LNCaP clone FGC (cell line): ENCODE results near the gene PAQR4.
"Not testable (repeated sequence)": the region's sequence is repeated elsewhere in the genome, so short reads cannot be mapped to it uniquely, and the experiment has no call there.

Experiments used
- DNase-seq: peaks from one replicate; pipeline ENCODE4 v3.0.0-alpha.2; 2011; ENCODE audit warnings: low read depth
- H3K4me3 ChIP-seq: 2 replicates; pipeline ENCODE4 v1.5.1; 2011; ENCODE audit warnings: mild to moderate bottlenecking, low read depth, low read length, control low read depth
- CTCF ChIP-seq: IDR thresholded peaks from 2 replicates; pipeline ENCODE4 v1.5.1; 2012; ENCODE audit warnings: mild to moderate bottlenecking; ENCODE audit not compliant: control insufficient read depth, insufficient read depth; ENCODE audit errors: extremely low read depth

Gene PAQR4

GRCh38 chr16:2927010-2927646 lies 42.0 kb upstream of the PAQR4 start:
- H3K4me3 ChIP-seq, result no peak overlapping the region
- TF ChIP-seq CTCF, result peak; percentile 98
- peak; percentile 58 for DNase-seq

GRCh38 chr16:2928151-2928550 lies 41.0 kb upstream of the PAQR4 start:
- not testable (repeated sequence) for H3K4me3 ChIP-seq, DNase-seq

GRCh38 chr16:2928796-2929195 lies 40.4 kb upstream of the PAQR4 start:
- TF ChIP-seq CTCF, result no peak
- DNase-seq, result no peak
- no peak overlapping the region for H3K4me3 ChIP-seq

GRCh38 chr16:2929693-2930092 lies 39.5 kb upstream of the PAQR4 start:
- no peak for TF ChIP-seq CTCF
- no peak for DNase-seq

GRCh38 chr16:2930236-2930635 lies 38.9 kb upstream of the PAQR4 start:
- H3K4me3 ChIP-seq, result no peak overlapping the region
- DNase-seq, result no peak
- no peak for TF ChIP-seq CTCF

More at GRCh38 chr16:2929693-2930092, 39.5 kb upstream of the PAQR4 start:
- no peak overlapping the region for H3K4me3 ChIP-seq

GRCh38 chr16:2931231-2931914 lies 37.8 kb upstream of the PAQR4 start:
- not testable (repeated sequence) for H3K4me3 ChIP-seq, DNase-seq

GRCh38 chr16:2933136-2933535 lies 36.0 kb upstream of the PAQR4 start:
- no peak for TF ChIP-seq CTCF
- no peak overlapping the region for H3K4me3 ChIP-seq
- no peak for DNase-seq

- no peak overlapping the region for H3K4me3 ChIP-seq
- DNase-seq, result no peak
- TF ChIP-seq CTCF, result no peak
Observed at GRCh38 chr16:2933701-2934100, 35.4 kb upstream of the PAQR4 start.
